Measurements from ENCODE around the gene FAM83F.

GRCh38 chr22:39952347-39952746 lies 42.4 kb upstream of the FAM83F start:
- TF ChIP-seq CTCF (IDR thresholded peaks at IDR 0.05), result no peak
- TF ChIP-seq POLR2A (IDR thresholded peaks at IDR 0.05), result no peak
